Upper lobe of left lung (tissue), 6 donors: ENCODE measurements around the gene MORC4. TPM values are rescaled to one million over a fixed set of nuclear protein-coding genes. Genes with fewer than 3 reads are reported as not detected.

Source experiments
- ATAC-seq, 2 donors: fragments of 200-7000 bp; cut with Tn5 transposase; one replicate each; pipeline ENCODE4 v1.9.1; 2022; ENCODE audit warnings: mild to moderate bottlenecking in 2 of 2, moderate library complexity in 2 of 2; ENCODE audit not compliant: low FRiP score in 2 of 2
- DNase-seq, 2 donors: peaks; one replicate each; pipeline ENCODE4 v3.0.0-alpha.2; 2019 to 2020
- H3K27ac ChIP-seq, 4 donors: fragments of 200-600 bp; sonication (generic); one replicate each; pipeline ENCODE4 v1.5.1; 2016 to 2019
- H3K27me3 ChIP-seq, 4 donors: fragments of 200-600 bp; sonication (generic); one replicate each; pipeline ENCODE4 v1.5.1; 2017 to 2019
- H3K36me3 ChIP-seq, 4 donors: fragments of 200-600 bp; sonication (generic); one replicate each; pipeline ENCODE4 v1.5.1; 2016 to 2019
- H3K4me1 ChIP-seq, 4 donors: fragments of 200-600 bp; sonication (generic); one replicate each; pipeline ENCODE4 v1.5.1; 2018 to 2019
- H3K4me3 ChIP-seq, 4 donors: fragments of 200-600 bp; sonication (generic); one replicate each; pipeline ENCODE4 v1.5.1; 2017 to 2019; ENCODE audit warnings: mild to moderate bottlenecking in 2 of 4, moderate library complexity in 1 of 4
- H3K9me3 ChIP-seq, 4 donors: fragments of 200-600 bp; sonication (generic); one replicate each; pipeline ENCODE4 v1.5.1; 2018 to 2019
- CTCF ChIP-seq, 6 experiments: fragments of 450-650 bp in 4 of 6; fragments of 200-600 bp in 2 of 6; sonication (generic) in 2 of 6; IDR thresholded peaks; one replicate each; pipeline ENCODE4 v1.5.1; 2016 to 2019; ENCODE audit warnings: antibody characterized with exemption in 6 of 6
- EP300 ChIP-seq, 4 donors: sonication (generic); formaldehyde crosslinking; IDR thresholded peaks; one replicate each; pipeline ENCODE4 v1.5.1; 2017; ENCODE audit warnings: antibody characterized with exemption in 4 of 4, control low read depth in 2 of 4
- POLR2A ChIP-seq, 4 donors: fragments of 450-650 bp; IDR thresholded peaks; one replicate each; pipeline ENCODE4 v1.5.1; 2016 to 2017; ENCODE audit warnings: antibody characterized with exemption in 4 of 4, mild to moderate bottlenecking in 2 of 4
- POLR2AphosphoS5 ChIP-seq, 2 donors: sonication (generic); formaldehyde crosslinking; IDR thresholded peaks; one replicate each; pipeline ENCODE4 v1.5.1; 2017; ENCODE audit warnings: antibody characterized with exemption in 2 of 2
- WGBS, 2 donors: methylation state at CpG; one replicate each; pipeline ENCODE4 v1.1.5; 2017 to 2018; 5-methylcytosine and 5-hydroxymethylcytosine counted together
- total RNA-seq, 6 donors: library from RNA; depleted of rRNA in 4 of 6; stranded (reverse); fragments of >200 nt in 4 of 6; gene quantifications; one replicate each; pipeline versions ENCODE4 v1.1.0 to v1.2.1, GENCODE V29; 2016 to 2021
- donor health status: DM: no; HTN: no; CAD: no; lungs with moderate emphysema.
- donor health status: DM: no; HTN: yes; CAD: no; lungs with severe emphysema.

The MORC4 gene
- total RNA-seq, 6 donors from 2014 or later = 10.3 to 23.0 (median 16.3) TPM

- Histone ChIP-seq H3K4me1 (no peaks in the 10 kb centered on the region), H3K27me3 (no peaks in the 10 kb centered on the region), H3K27ac (no peak overlapping the region), H3K36me3 (peaks cover 0 to 3% (median 0%) of the 10 kb centered on the region in 4 donors), H3K4me3 (no peak overlapping the region), H3K9me3 (no peaks in the 10 kb centered on the region)
- DNase-seq (no peak), ATAC-seq (no peak)
- WGBS, 2 donors = 47 to 71% methylated on average over 1 of the region's 1 CpG
- TF ChIP-seq POLR2AphosphoS5 (IDR thresholded peaks at IDR 0.05) (no peak), EP300 (IDR thresholded peaks at IDR 0.05) (no peak), POLR2A (IDR thresholded peaks at IDR 0.05) (no peak), CTCF (IDR thresholded peaks at IDR 0.05) (no peak)
These were observed 35.7 kb downstream of the MORC4 start for GRCh38 chrX:106964290-106964689.

- DNase-seq = no peak
- peaks cover 0 to 7% (median 0%) of the 10 kb centered on the region in 4 donors for H3K36me3 ChIP-seq
- no peak overlapping the region for H3K27ac ChIP-seq
- TF ChIP-seq POLR2A (IDR thresholded peaks at IDR 0.05) (no peak), POLR2AphosphoS5 (IDR thresholded peaks at IDR 0.05) (no peak), EP300 (IDR thresholded peaks at IDR 0.05) (no peak), CTCF (IDR thresholded peaks at IDR 0.05) (no peak)
- no peaks in the 10 kb centered on the region for H3K9me3 ChIP-seq
- ATAC-seq = no peak
- H3K27me3 ChIP-seq = no peaks in the 10 kb centered on the region
- H3K4me1 ChIP-seq = no peaks in the 10 kb centered on the region
- H3K4me3 ChIP-seq = no peak overlapping the region
These were observed 36.9 kb downstream of the MORC4 start for GRCh38 chrX:106963111-106963510.

- no peak for TF ChIP-seq POLR2AphosphoS5 (IDR thresholded peaks at IDR 0.05)
- no peak for TF ChIP-seq EP300 (IDR thresholded peaks at IDR 0.05)
- TF ChIP-seq POLR2A (IDR thresholded peaks at IDR 0.05) = no peak
- TF ChIP-seq CTCF (IDR thresholded peaks at IDR 0.05) = no peak
- ATAC-seq = no peak
These were observed 40.1 kb downstream of the MORC4 start for GRCh38 chrX:106959901-106960300.

GRCh38 chrX:106957856-106958255 lies 42.2 kb downstream of the MORC4 start:
- H3K36me3 ChIP-seq = peaks cover 0 to 13% (median 0%) of the 10 kb centered on the region in 4 donors
- no peak overlapping the region for H3K4me3 ChIP-seq
- no peak for TF ChIP-seq POLR2AphosphoS5 (IDR thresholded peaks at IDR 0.05)
- no peak for TF ChIP-seq CTCF (IDR thresholded peaks at IDR 0.05)
- no peak for TF ChIP-seq POLR2A (IDR thresholded peaks at IDR 0.05)
- no peak for TF ChIP-seq EP300 (IDR thresholded peaks at IDR 0.05)
- H3K9me3 ChIP-seq = no peaks in the 10 kb centered on the region
- ATAC-seq = no peak
- 56 to 76% methylated on average over 1 of the region's 1 CpG for WGBS, 2 donors
- no peaks in the 10 kb centered on the region for H3K4me1 ChIP-seq
- H3K27me3 ChIP-seq = no peaks in the 10 kb centered on the region
- H3K27ac ChIP-seq = no peak overlapping the region
- DNase-seq = no peak

More at GRCh38 chrX:106959901-106960300, 40.1 kb downstream of the MORC4 start:
- Histone ChIP-seq H3K4me1 (no peaks in the 10 kb centered on the region), H3K9me3 (no peaks in the 10 kb centered on the region), H3K36me3 (peaks cover 0 to 13% (median 0%) of the 10 kb centered on the region in 4 donors), H3K27ac (no peak overlapping the region), H3K4me3 (no peak overlapping the region), H3K27me3 (no peaks in the 10 kb centered on the region)
- no peak for DNase-seq
- WGBS, 2 donors = 62 to 76% methylated on average over 2 of the region's 2 CpGs

GRCh38 chrX:106955004-106955772 lies 44.8 kb downstream of the MORC4 start:
- H3K4me3 ChIP-seq = no peak overlapping the region
- WGBS, 2 donors = 57 to 82% methylated on average over 1 of the region's 1 CpG
- no peak for DNase-seq
- no peaks in the 10 kb centered on the region for H3K27me3 ChIP-seq
- H3K36me3 ChIP-seq = peaks cover 0 to 10% (median 0%) of the 10 kb centered on the region in 4 donors
- H3K27ac ChIP-seq = no peak overlapping the region
- H3K4me1 ChIP-seq = no peaks in the 10 kb centered on the region
- no peak for ATAC-seq
- no peaks in the 10 kb centered on the region for H3K9me3 ChIP-seq
- TF ChIP-seq EP300 (IDR thresholded peaks at IDR 0.05) (no peak), POLR2AphosphoS5 (IDR thresholded peaks at IDR 0.05) (no peak), CTCF (IDR thresholded peaks at IDR 0.05) (no peak), POLR2A (IDR thresholded peaks at IDR 0.05) (no peak)
